Measurements from ENCODE around the gene UNC45A.
A peak's percentile ranks its signal among the peaks of the same experiment; 100 is the strongest.

Gene UNC45A

GRCh38 chr15:90886291-90886614 is 48.8 kb upstream of the UNC45A start:
- Histone ChIP-seq H3K9me3 (ENCODE audit: control insufficient read depth, insufficient read depth, low read depth, low read length) (no peaks in the 10 kb centered on the region), H3K4me1 (ENCODE audit: control insufficient read depth, insufficient read depth, low read length) (no peaks in the 10 kb centered on the region), H3K27ac (ENCODE audit: extremely low read depth, low read depth, low read length) (no peak overlapping the region), H3K36me3 (ENCODE audit: control insufficient read depth in 2 of 2, insufficient read depth in 1 of 2, low read length in 2 of 2) (peaks cover 0 to 18% of the 10 kb centered on the region in 2 experiments; a peak in 1 of 3 replicates), H3K4me3 (ENCODE audit: low read depth, low read length) (no peak overlapping the region)
- ChIA-PET CTCF (interaction anchor here (0.6 to 4.0 kb wide), 79 partner anchors 9 to 1197 kb away, joined by 3 to 44 read pairs (median 5); partner anchors contain the start of genes BLM, FURIN, HDDC3 and UNC45A), POLR2A (interaction anchor here (1.0 to 1.6 kb wide), 5 partner anchors 9 to 238 kb away, joined by 3 to 6 read pairs (median 4); partner anchors contain the start of genes BLM and MAN2A2)
- 0 out of 2 replicates have a peak, but pooled peaks have one; percentile 2 for TF ChIP-seq KLF17 (tag by site-specific recombination; IDR thresholded peaks at IDR 0.05)
- no peak for TF ChIP-seq ZBTB10 (tag by site-specific recombination; IDR thresholded peaks at IDR 0.05)

- Histone ChIP-seq H3K9me3 (ENCODE audit: control insufficient read depth, insufficient read depth, low read depth, low read length) (no peaks in the 10 kb centered on the region), H3K27ac (ENCODE audit: extremely low read depth, low read depth, low read length) (no peak overlapping the region), H3K4me3 (ENCODE audit: low read depth, low read length) (no peak overlapping the region), H3K4me1 (ENCODE audit: control insufficient read depth, insufficient read depth, low read length) (no peaks in the 10 kb centered on the region), H3K36me3 (ENCODE audit: control insufficient read depth in 2 of 2, insufficient read depth in 1 of 2, low read length in 2 of 2) (peaks cover 0 to 10% of the 10 kb centered on the region in 2 experiments; a peak in 1 of 3 replicates)
- TF ChIP-seq ZNF324 (tag by site-specific recombination; IDR thresholded peaks at IDR 0.05) (no peak), BCL6B (tag by site-specific recombination; IDR thresholded peaks at IDR 0.05) (no peak), ZNF280C (tag by site-specific recombination; IDR thresholded peaks at IDR 0.05) (no peak), SP3 (tag by site-specific recombination; IDR thresholded peaks at IDR 0.05) (no peak), ZFP69B (tag by site-specific recombination; IDR thresholded peaks at IDR 0.05) (no peak), IKZF3 (tag by site-specific recombination; IDR thresholded peaks at IDR 0.05) (no peak), ZNF555 (tag by site-specific recombination; conservative IDR thresholded peaks at IDR 0.05) (no peak), ZNF785 (tag by site-specific recombination; IDR thresholded peaks at IDR 0.05) (no peak), ZNF335 (tag by site-specific recombination; conservative IDR thresholded peaks at IDR 0.05) (no peak), ZNF449 (tag by site-specific recombination; IDR thresholded peaks at IDR 0.05) (no peak), ZNF501 (tag by site-specific recombination; IDR thresholded peaks at IDR 0.05) (no peak), ZNF629 (tag by site-specific recombination; IDR thresholded peaks at IDR 0.05) (no peak), GLI2 (tag by site-specific recombination; IDR thresholded peaks at IDR 0.05; ENCODE audit: borderline replicate concordance, low read depth) (no peak), ZNF404 (tag by site-specific recombination; IDR thresholded peaks at IDR 0.05) (no peak), ZNF121 (tag by site-specific recombination; IDR thresholded peaks at IDR 0.05) (no peak), MYNN (tag by site-specific recombination; IDR thresholded peaks at IDR 0.05; ENCODE audit: borderline replicate concordance) (no peak), TCF7L2 (IDR thresholded peaks at IDR 0.05; ENCODE audit: borderline replicate concordance, low read depth, low read length) (no peak), ZSCAN23 (tag by site-specific recombination; IDR thresholded peaks at IDR 0.05) (no peak), ZNF366 (tag by site-specific recombination; conservative IDR thresholded peaks at IDR 0.05) (no peak)
- ChIA-PET CTCF (interaction anchor here (0.7 to 4.0 kb wide), 20 partner anchors 12 to 567 kb away, joined by 3 to 44 read pairs (median 6); partner anchors contain the start of genes HDDC3 and UNC45A), POLR2A (interaction anchor here (0.6 to 1.1 kb wide), 2 partner anchors 17 to 349 kb away, joined by 4 read pairs; partner anchors contain the start of gene MAN2A2)
Measured at GRCh38 chr15:90887037-90887481, 48.0 kb upstream of the UNC45A start.
